Measurements from ENCODE around the gene TSPAN14. TPM values are rescaled to one million over a fixed set of nuclear protein-coding genes. Genes with fewer than 3 reads are reported as not detected.

TSPAN14 gene
- total RNA-seq, 2 experiments from 2014 or later, result 100 to 104 TPM

- CTCF ChIA-PET, result interaction anchor here (1.3 to 20.7 kb wide), 7 partner anchors 8 to 125 kb away, joined by 4 to 579 read pairs (median 45); partner anchors contain the start of gene TSPAN14
- peak overlapping the region; percentile 73 for H3K27ac Mint-ChIP-seq
- no peaks in the 10 kb centered on the region for H3K9me3 Mint-ChIP-seq (ENCODE audit: low read depth)
- DNase-seq (no peak), ATAC-seq (no peak)
- no peaks in the 10 kb centered on the region for H3K27me3 Mint-ChIP-seq
- peaks cover 19% of the 10 kb centered on the region for H3K36me3 Mint-ChIP-seq
- peaks cover 78% of the 10 kb centered on the region for H3K4me1 Mint-ChIP-seq
- no peak overlapping the region for H3K4me3 Mint-ChIP-seq
These were observed 48.8 kb downstream of the TSPAN14 start for GRCh38 chr10:80502621-80503583.

- ATAC-seq, result no peak
- H3K27ac Mint-ChIP-seq, result peak overlapping the region; percentile 73
- peaks cover 24% of the 10 kb centered on the region for H3K36me3 Mint-ChIP-seq
- CTCF ChIA-PET, result interaction anchor here (1.3 to 20.7 kb wide), 6 partner anchors 15 to 125 kb away, joined by 4 to 579 read pairs (median 98); partner anchors contain the start of gene TSPAN14
- peaks cover 70% of the 10 kb centered on the region for H3K4me1 Mint-ChIP-seq
- no peaks in the 10 kb centered on the region for H3K9me3 Mint-ChIP-seq (ENCODE audit: low read depth)
- DNase-seq, result no peak
- no peak overlapping the region for H3K4me3 Mint-ChIP-seq
- H3K27me3 Mint-ChIP-seq, result no peaks in the 10 kb centered on the region
These were observed 49.6 kb downstream of the TSPAN14 start for GRCh38 chr10:80503584-80504157.

- Mint-ChIP-seq H3K27ac (peak overlapping the region; percentile 73), H3K4me1 (peaks cover 64% of the 10 kb centered on the region), H3K9me3 (ENCODE audit: low read depth) (no peaks in the 10 kb centered on the region), H3K27me3 (no peaks in the 10 kb centered on the region), H3K4me3 (no peak overlapping the region), H3K36me3 (peaks cover 25% of the 10 kb centered on the region)
- CTCF ChIA-PET, result interaction anchor here (1.3 to 20.7 kb wide), 9 partner anchors 15 to 126 kb away, joined by 3 to 579 read pairs (median 36); partner anchors contain the start of genes PRXL2A and TSPAN14
- ATAC-seq (no peak), DNase-seq (no peak)
These were observed 50.2 kb downstream of the TSPAN14 start for GRCh38 chr10:80504158-80504811.

- Mint-ChIP-seq H3K36me3 (peaks cover 29% of the 10 kb centered on the region), H3K27ac (peak overlapping the region; percentile 73), H3K4me1 (peaks cover 60% of the 10 kb centered on the region), H3K27me3 (no peaks in the 10 kb centered on the region), H3K9me3 (ENCODE audit: low read depth) (no peaks in the 10 kb centered on the region), H3K4me3 (no peak overlapping the region)
- CTCF ChIA-PET, result interaction anchor here (1.1 to 20.7 kb wide), 18 partner anchors 8 to 195 kb away, joined by 3 to 579 read pairs (median 11); partner anchors contain the start of genes PRXL2A, SH2D4B and TSPAN14
- ATAC-seq, result no peak
- no peak for DNase-seq
These were observed 50.9 kb downstream of the TSPAN14 start for GRCh38 chr10:80504897-80505465.

GRCh38 chr10:80506189-80506575 is 52.1 kb downstream of the TSPAN14 start:
- CTCF ChIA-PET, result interaction anchor here (0.7 to 20.7 kb wide), 21 partner anchors 8 to 194 kb away, joined by 3 to 579 read pairs (median 9); partner anchors contain the start of genes PRXL2A, SH2D4B and TSPAN14
- ATAC-seq, result no peak
- Mint-ChIP-seq H3K9me3 (ENCODE audit: low read depth) (no peaks in the 10 kb centered on the region), H3K27me3 (no peaks in the 10 kb centered on the region), H3K4me3 (no peak overlapping the region), H3K27ac (peak overlapping the region; percentile 48), H3K4me1 (peaks cover 61% of the 10 kb centered on the region), H3K36me3 (peaks cover 32% of the 10 kb centered on the region)
- no peak for DNase-seq

- peaks cover 59% of the 10 kb centered on the region for H3K4me1 Mint-ChIP-seq
- H3K27me3 Mint-ChIP-seq, result no peaks in the 10 kb centered on the region
- DNase-seq, result no peak
- H3K36me3 Mint-ChIP-seq, result peaks cover 34% of the 10 kb centered on the region
- CTCF ChIA-PET, result interaction anchor here (0.8 to 20.7 kb wide), 4 partner anchors 42 to 363 kb away, joined by 3 to 579 read pairs (median 190); partner anchors contain the start of gene TSPAN14
- no peaks in the 10 kb centered on the region for H3K9me3 Mint-ChIP-seq (ENCODE audit: low read depth)
- no peak for ATAC-seq
- H3K27ac Mint-ChIP-seq, result no peak overlapping the region
- H3K4me3 Mint-ChIP-seq, result no peak overlapping the region
These were observed 52.9 kb downstream of the TSPAN14 start for GRCh38 chr10:80506836-80507487.

GRCh38 chr10:80509108-80509402 is 54.9 kb downstream of the TSPAN14 start:
- peaks cover 38% of the 10 kb centered on the region for H3K4me1 Mint-ChIP-seq
- H3K27me3 Mint-ChIP-seq, result no peaks in the 10 kb centered on the region
- no peak for ATAC-seq

GRCh38 chr10:80509403-80510161 is 55.5 kb downstream of the TSPAN14 start:
- H3K27ac Mint-ChIP-seq, result no peak overlapping the region
- DNase-seq, result no peak
- H3K9me3 Mint-ChIP-seq (ENCODE audit: low read depth), result no peaks in the 10 kb centered on the region
- no peaks in the 10 kb centered on the region for H3K27me3 Mint-ChIP-seq
- ATAC-seq, result no peak
- H3K36me3 Mint-ChIP-seq, result peaks cover 53% of the 10 kb centered on the region
- no peak overlapping the region for H3K4me3 Mint-ChIP-seq
- CTCF ChIA-PET, result interaction anchor here (0.5 to 20.7 kb wide), 3 partner anchors 10 to 103 kb away, joined by 3 to 579 read pairs (median 36); no protein-coding TSS in a partner anchor
- peaks cover 33% of the 10 kb centered on the region for H3K4me1 Mint-ChIP-seq

More at GRCh38 chr10:80509108-80509402, 54.9 kb downstream of the TSPAN14 start:
- no peaks in the 10 kb centered on the region for H3K9me3 Mint-ChIP-seq (ENCODE audit: low read depth)
- no peak overlapping the region for H3K4me3 Mint-ChIP-seq
- H3K36me3 Mint-ChIP-seq, result peaks cover 49% of the 10 kb centered on the region
- H3K27ac Mint-ChIP-seq, result no peak overlapping the region
- CTCF ChIA-PET, result interaction anchor here (0.5 to 20.7 kb wide), 4 partner anchors 10 to 103 kb away, joined by 3 to 579 read pairs (median 20); no protein-coding TSS in a partner anchor
- no peak for DNase-seq

GRCh38 chr10:80512031-80512526 is 58.0 kb downstream of the TSPAN14 start:
- DNase-seq (no peak), ATAC-seq (no peak)
- H3K36me3 Mint-ChIP-seq, result peaks cover 54% of the 10 kb centered on the region
- H3K9me3 Mint-ChIP-seq (ENCODE audit: low read depth), result no peaks in the 10 kb centered on the region
- H3K27me3 Mint-ChIP-seq, result no peaks in the 10 kb centered on the region
- H3K4me3 Mint-ChIP-seq, result no peak overlapping the region
- peak overlapping the region; percentile 43 for H3K27ac Mint-ChIP-seq
- CTCF ChIA-PET, result interaction anchor here (1.0 to 20.7 kb wide), 8 partner anchors 13 to 134 kb away, joined by 3 to 579 read pairs (median 6); no protein-coding TSS in a partner anchor
- H3K4me1 Mint-ChIP-seq, result peaks cover 27% of the 10 kb centered on the region

- H3K4me1 Mint-ChIP-seq, result peaks cover 30% of the 10 kb centered on the region
- ATAC-seq, result no peak
- H3K27ac Mint-ChIP-seq, result no peak overlapping the region
- H3K27me3 Mint-ChIP-seq, result no peaks in the 10 kb centered on the region
- DNase-seq, result no peak
- H3K9me3 Mint-ChIP-seq (ENCODE audit: low read depth), result no peaks in the 10 kb centered on the region
- CTCF ChIA-PET, result interaction anchor here (0.9 to 20.7 kb wide), 5 partner anchors 8 to 135 kb away, joined by 3 to 579 read pairs (median 13); no protein-coding TSS in a partner anchor
- no peak overlapping the region for H3K4me3 Mint-ChIP-seq
- peaks cover 57% of the 10 kb centered on the region for H3K36me3 Mint-ChIP-seq
These were observed 59.0 kb downstream of the TSPAN14 start for GRCh38 chr10:80513106-80513505.

GRCh38 chr10:80515511-80515910 is 61.4 kb downstream of the TSPAN14 start:
- Mint-ChIP-seq H3K4me1 (peaks cover 39% of the 10 kb centered on the region), H3K27ac (no peak overlapping the region), H3K4me3 (no peak overlapping the region), H3K27me3 (no peaks in the 10 kb centered on the region), H3K36me3 (peaks cover 49% of the 10 kb centered on the region), H3K9me3 (ENCODE audit: low read depth) (no peaks in the 10 kb centered on the region)
- CTCF ChIA-PET, result interaction anchor here (2.2 to 20.7 kb wide), 3 partner anchors 10 to 74 kb away, joined by 9 to 579 read pairs (median 13); no protein-coding TSS in a partner anchor
- no peak for ATAC-seq
- no peak for DNase-seq
